Measurements from ENCODE around the gene ENTPD2.

ENTPD2 gene

DNA sequence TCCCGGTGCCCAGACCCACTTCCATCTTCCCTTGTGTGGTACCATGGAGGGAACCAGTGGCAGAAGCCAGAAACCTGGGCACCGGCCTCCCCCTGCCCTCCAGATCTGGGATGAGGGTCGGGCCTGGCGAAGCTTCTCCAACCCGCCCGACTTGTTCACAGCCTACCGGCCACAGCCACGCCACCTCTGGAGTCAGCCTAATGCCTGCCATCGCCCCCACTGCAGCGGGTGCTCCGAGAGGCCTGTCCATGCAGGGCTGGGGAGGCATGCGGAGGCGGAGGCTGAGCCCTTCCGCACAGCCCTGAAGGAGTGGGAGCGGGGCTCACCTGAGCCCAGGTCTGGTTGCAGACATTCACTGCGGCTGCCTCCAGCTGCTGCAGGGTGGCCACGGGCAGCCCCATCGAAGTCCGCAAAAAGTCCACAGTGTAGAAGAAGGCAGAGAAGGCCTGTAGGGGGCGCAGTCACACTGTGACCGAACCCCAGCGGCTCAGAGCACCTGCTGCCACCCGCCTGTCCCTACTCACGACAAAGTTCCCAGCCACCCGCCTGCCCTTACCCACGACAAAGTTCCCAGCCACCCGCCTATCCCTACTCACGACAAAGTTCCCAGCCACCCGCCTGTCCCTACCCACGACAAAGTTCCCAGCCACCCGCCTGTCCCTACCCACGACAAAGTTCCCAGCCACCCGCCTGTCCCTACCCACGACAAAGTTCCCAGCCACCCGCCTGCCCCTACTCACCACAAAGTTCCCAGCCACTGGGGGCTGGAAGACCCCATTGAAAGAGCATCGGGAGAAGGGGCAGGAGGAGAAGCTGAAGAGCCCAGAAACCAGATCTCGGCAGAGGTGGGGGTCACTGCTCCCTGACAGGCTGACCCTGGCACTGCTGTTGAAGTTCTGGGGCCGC lies 4.1 kb downstream of the ENTPD2 start:
- POLR2A ChIA-PET (ENCODE audit: low non-redundant PET), result no interaction called here
- DNase-seq (ENCODE audit: low spot score), result no peak
- CTCF ChIA-PET, result interaction anchor here (0.5 to 4.4 kb wide), 12 partner anchors 8 to 554 kb away, joined by 3 to 63 read pairs (median 5); partner anchors contain the start of genes ABCA2 and SAPCD2
- peak overlapping the region; percentile 4; the same call in 1 of the 2 replicates for H3K27ac ChIP-seq
- TF ChIP-seq, protein P1, sequence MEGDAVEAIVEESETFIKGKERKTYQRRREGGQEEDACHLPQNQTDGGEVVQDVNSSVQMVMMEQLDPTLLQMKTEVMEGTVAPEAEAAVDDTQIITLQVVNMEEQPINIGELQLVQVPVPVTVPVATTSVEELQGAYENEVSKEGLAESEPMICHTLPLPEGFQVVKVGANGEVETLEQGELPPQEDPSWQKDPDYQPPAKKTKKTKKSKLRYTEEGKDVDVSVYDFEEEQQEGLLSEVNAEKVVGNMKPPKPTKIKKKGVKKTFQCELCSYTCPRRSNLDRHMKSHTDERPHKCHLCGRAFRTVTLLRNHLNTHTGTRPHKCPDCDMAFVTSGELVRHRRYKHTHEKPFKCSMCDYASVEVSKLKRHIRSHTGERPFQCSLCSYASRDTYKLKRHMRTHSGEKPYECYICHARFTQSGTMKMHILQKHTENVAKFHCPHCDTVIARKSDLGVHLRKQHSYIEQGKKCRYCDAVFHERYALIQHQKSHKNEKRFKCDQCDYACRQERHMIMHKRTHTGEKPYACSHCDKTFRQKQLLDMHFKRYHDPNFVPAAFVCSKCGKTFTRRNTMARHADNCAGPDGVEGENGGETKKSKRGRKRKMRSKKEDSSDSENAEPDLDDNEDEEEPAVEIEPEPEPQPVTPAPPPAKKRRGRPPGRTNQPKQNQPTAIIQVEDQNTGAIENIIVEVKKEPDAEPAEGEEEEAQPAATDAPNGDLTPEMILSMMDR (conservative IDR thresholded peaks at IDR 0.05; ENCODE audit: low read depth), result peak; percentile 70

- peak overlapping the region; percentile 4; the same call in 1 of the 2 replicates for H3K27ac ChIP-seq
- no peak for DNase-seq (ENCODE audit: low spot score)
- TF ChIP-seq, protein P1 (conservative IDR thresholded peaks at IDR 0.05; ENCODE audit: low read depth), result no peak
- ChIA-PET CTCF (interaction anchor here (0.5 to 4.4 kb wide), 13 partner anchors 10 to 553 kb away, joined by 3 to 63 read pairs (median 5); partner anchors contain the start of genes ABCA2, CYSRT1 and SAPCD2), POLR2A (ENCODE audit: low non-redundant PET) (no interaction called here)
Measured at GRCh38 chr9:137048655-137049543, 5.0 kb downstream of the ENTPD2 start.

DNA sequence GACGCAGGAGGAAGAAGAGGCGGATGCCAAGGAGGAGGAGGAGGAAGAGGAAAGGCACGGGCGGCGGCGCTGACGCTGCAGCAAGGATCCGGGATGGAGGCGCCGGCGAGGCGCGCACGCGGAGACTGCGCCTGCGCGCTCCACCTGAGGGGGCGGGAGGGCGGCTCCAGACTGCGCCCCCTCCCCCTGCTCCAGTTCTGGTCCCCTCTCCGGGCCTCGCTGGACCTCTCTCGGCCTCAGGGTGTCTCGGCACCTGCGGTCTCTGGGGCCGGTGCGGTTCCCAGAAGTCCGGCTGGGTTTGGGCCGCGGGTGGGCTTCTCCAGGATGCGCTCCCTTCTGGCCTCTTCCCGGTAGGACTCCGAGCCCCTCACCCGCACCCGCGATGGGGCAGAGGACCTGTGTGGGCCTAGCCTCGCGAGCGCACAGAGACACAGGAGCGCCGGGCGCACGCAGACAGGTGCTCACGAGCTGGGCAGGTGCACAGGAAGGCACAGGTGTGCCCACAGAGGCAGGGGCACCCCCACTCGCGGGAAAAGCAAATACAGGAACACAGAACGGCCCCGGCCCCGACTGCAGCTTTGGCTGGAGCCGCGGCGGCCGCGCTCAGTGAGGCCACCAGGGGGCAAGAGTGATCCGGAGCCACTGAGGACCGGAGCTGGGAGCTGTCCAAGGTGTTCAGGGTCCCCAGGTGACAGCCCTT lies 7.6 kb downstream of the ENTPD2 start, which contains the start of gene NPDC1:
Gene NPDC1, minus strand, starts transcription at position 90 of the 700 bp plus-strand sequence. CDS start 188 bp downstream, outside the sequence.
- POLR2A ChIA-PET (ENCODE audit: low non-redundant PET), result interaction anchor here (0.6 to 1.1 kb wide), 3 partner anchors 37 to 159 kb away, joined by 3 to 6 read pairs (median 4); no protein-coding TSS in a partner anchor

GRCh38 chr9:137045294-137046087 lies 8.4 kb downstream of the ENTPD2 start:
- peak overlapping the region; percentile 48 for H3K27ac ChIP-seq
- no peak for DNase-seq (ENCODE audit: low spot score)
- ChIA-PET CTCF (interaction anchor here (0.8 to 4.4 kb wide), 11 partner anchors 10 to 52 kb away, joined by 5 to 76 read pairs (median 19); partner anchors contain the start of genes ABCA2, SAPCD2 and UAP1L1), POLR2A (ENCODE audit: low non-redundant PET) (no interaction called here)
- TF ChIP-seq, protein P1 (conservative IDR thresholded peaks at IDR 0.05; ENCODE audit: low read depth), result no peak

More for the DNA sequence above, 7.6 kb downstream of the ENTPD2 start, which contains the start of gene NPDC1:
- H3K27ac ChIP-seq, result peak within 1 kb of the TSS; percentile 48
- peak; percentile 95 for DNase-seq (ENCODE audit: low spot score)
- CTCF ChIA-PET, result interaction anchor here (0.5 to 4.4 kb wide), 39 partner anchors 10 to 531 kb away, joined by 3 to 76 read pairs (median 5); partner anchors contain the start of genes LCN8, MAN1B1, SAPCD2 and UAP1L1
- TF ChIP-seq, protein P1 (conservative IDR thresholded peaks at IDR 0.05; ENCODE audit: low read depth), result peak; percentile 99

GRCh38 chr9:137044502-137045177 lies 9.2 kb downstream of the ENTPD2 start:
- TF ChIP-seq, protein P1 (conservative IDR thresholded peaks at IDR 0.05; ENCODE audit: low read depth), result no peak
- DNase-seq (ENCODE audit: low spot score), result no peak
- CTCF ChIA-PET, result interaction anchor here (0.7 to 3.2 kb wide), 7 partner anchors 10 to 94 kb away, joined by 3 to 28 read pairs (median 10); partner anchors contain the start of gene ABCA2
- POLR2A ChIA-PET (ENCODE audit: low non-redundant PET), result no interaction called here
- peak overlapping the region; percentile 48 for H3K27ac ChIP-seq
